PC-9 (cell line): ENCODE data around the gene ACAD10. TPM values are rescaled to one million over a fixed set of nuclear protein-coding genes. Genes with fewer than 3 reads are reported as not detected.

Experiments
- BruUV-seq: library from RNA; stranded (reverse); fragments of 400-500 nt; replicated peaks from 2 replicates; lab custom pipeline; 2021; lab: Mats Ljungman, UMichigan
- CTCF ChIA-PET: fragments of 300-600 bp; sonication (Branson Sonifier 250); formaldehyde crosslinking; loops from one replicate; lab custom pipeline; 2022; ENCODE audit warnings: antibody characterized with exemption; lab: Charles Lee
- POLR2A ChIA-PET: fragments of 300-600 bp; sonication (Branson Sonifier 250); formaldehyde crosslinking; loops from one replicate; lab custom pipeline; 2022; ENCODE audit warnings: antibody characterized with exemption; ENCODE audit not compliant: unreplicated experiment; lab: Charles Lee
- DNase-seq, 2 experiments: peaks; one replicate each; pipeline versions ENCODE4 v3.0.0 to v3.0.0-alpha.2; 2015 to 2022; ENCODE audit warnings: mixed read lengths in 1 of 2
- H2AFZ ChIP-seq: fragments of 200-600 bp; sonication (generic); 2 replicates; pipeline ENCODE4 v1.8.1; 2017; ENCODE audit warnings: antibody characterized with exemption
- H3F3A ChIP-seq: fragments of 200-600 bp; sonication (generic); 2 replicates; pipeline ENCODE4 v1.8.1; 2017; ENCODE audit warnings: antibody characterized with exemption, mild to moderate bottlenecking, low read depth; ENCODE audit not compliant: insufficient read depth
- H3K27ac ChIP-seq: fragments of 200-600 bp; sonication (generic); 2 replicates; pipeline ENCODE4 v1.6.1; 2016; ENCODE audit warnings: mixed run types
- H3K27me3 ChIP-seq: fragments of 200-600 bp; sonication (generic); 2 replicates; pipeline ENCODE4 v1.6.1; 2016; ENCODE audit warnings: low read depth, mixed run types; ENCODE audit not compliant: insufficient read depth
- H3K36me3 ChIP-seq: fragments of 200-600 bp; sonication (generic); 2 replicates; pipeline ENCODE4 v1.6.1; 2016; ENCODE audit warnings: low read depth, mixed run types
- H3K4me1 ChIP-seq: fragments of 200-600 bp; sonication (generic); replicated peaks from 2 replicates; pipeline ENCODE4 v1.6.1; 2016; ENCODE audit warnings: mixed run types; ENCODE audit not compliant: insufficient read depth
- H3K4me2 ChIP-seq: fragments of 200-600 bp; sonication (generic); 2 replicates; pipeline ENCODE4 v1.6.1; 2017; ENCODE audit warnings: mixed run types
- H3K4me3 ChIP-seq: fragments of 200-600 bp; sonication (generic); 2 replicates; pipeline ENCODE4 v1.6.1; 2016; ENCODE audit warnings: mixed run types
- H3K79me2 ChIP-seq: fragments of 200-600 bp; sonication (generic); 2 replicates; pipeline ENCODE4 v1.6.1; 2017; ENCODE audit warnings: low read depth, mixed run types
- H3K9me2 ChIP-seq: fragments of 200-600 bp; sonication (generic); 2 replicates; pipeline ENCODE4 v1.8.1; 2017; ENCODE audit warnings: mild to moderate bottlenecking; ENCODE audit not compliant: insufficient read depth
- H3K9me3 ChIP-seq: fragments of 200-600 bp; sonication (generic); 2 replicates; pipeline ENCODE4 v1.8.1; 2016; ENCODE audit warnings: low read depth; ENCODE audit not compliant: insufficient read depth
- H4K20me1 ChIP-seq: fragments of 200-600 bp; sonication (generic); 2 replicates; pipeline ENCODE4 v1.8.1; 2017; ENCODE audit not compliant: insufficient read depth
- EZH2 ChIP-seq: fragments of 200-600 bp; sonication (generic); IDR thresholded peaks from 2 replicates; pipeline ENCODE4 v1.8.0; 2017; ENCODE audit warnings: antibody characterized with exemption, low read depth
- intact Hi-C: fragments of 100-400 bp; cut with micrococcal nuclease; formaldehyde crosslinking; loops from one replicate; pipeline ENCODE4 v1.10.0; 2022; ENCODE audit not compliant: unreplicated experiment
- total RNA-seq: library from RNA; stranded (reverse); gene quantifications from 2 replicates; pipeline ENCODE4 v1.2.3, GENCODE V29; 2021
- TF ChIP-seq, protein P1 (sequence below): fragments of 200-600 bp; sonication (generic); conservative IDR thresholded peaks from 2 replicates; pipeline ENCODE4 v1.6.1; 2017; ENCODE audit warnings: mixed run types, antibody characterized with exemption, mild to moderate bottlenecking, moderate library complexity

Gene ACAD10
- total RNA-seq, 1 experiment from 2014 or later: 30.3 TPM

GRCh38 chr12:111757361-111758119 lies 71.7 kb downstream of the ACAD10 start:
- Histone ChIP-seq H2AFZ (no peak overlapping the region), H3K27me3 (no peaks in the 10 kb centered on the region), H3K9me2 (no peaks in the 10 kb centered on the region), H3K4me3 (no peak overlapping the region), H3K4me2 (no peak overlapping the region), H3K79me2 (no peaks in the 10 kb centered on the region), H4K20me1 (no peaks in the 10 kb centered on the region), H3K36me3 (no peaks in the 10 kb centered on the region), H3K27ac (no peak overlapping the region), H3K4me1 (no peaks in the 10 kb centered on the region), H3K9me3 (no peaks in the 10 kb centered on the region), H3F3A (no peaks in the 10 kb centered on the region)
- DNase-seq: no peak
- POLR2A ChIA-PET: no interaction called here
- TF ChIP-seq EZH2: no peak
- TF ChIP-seq, protein P1, sequence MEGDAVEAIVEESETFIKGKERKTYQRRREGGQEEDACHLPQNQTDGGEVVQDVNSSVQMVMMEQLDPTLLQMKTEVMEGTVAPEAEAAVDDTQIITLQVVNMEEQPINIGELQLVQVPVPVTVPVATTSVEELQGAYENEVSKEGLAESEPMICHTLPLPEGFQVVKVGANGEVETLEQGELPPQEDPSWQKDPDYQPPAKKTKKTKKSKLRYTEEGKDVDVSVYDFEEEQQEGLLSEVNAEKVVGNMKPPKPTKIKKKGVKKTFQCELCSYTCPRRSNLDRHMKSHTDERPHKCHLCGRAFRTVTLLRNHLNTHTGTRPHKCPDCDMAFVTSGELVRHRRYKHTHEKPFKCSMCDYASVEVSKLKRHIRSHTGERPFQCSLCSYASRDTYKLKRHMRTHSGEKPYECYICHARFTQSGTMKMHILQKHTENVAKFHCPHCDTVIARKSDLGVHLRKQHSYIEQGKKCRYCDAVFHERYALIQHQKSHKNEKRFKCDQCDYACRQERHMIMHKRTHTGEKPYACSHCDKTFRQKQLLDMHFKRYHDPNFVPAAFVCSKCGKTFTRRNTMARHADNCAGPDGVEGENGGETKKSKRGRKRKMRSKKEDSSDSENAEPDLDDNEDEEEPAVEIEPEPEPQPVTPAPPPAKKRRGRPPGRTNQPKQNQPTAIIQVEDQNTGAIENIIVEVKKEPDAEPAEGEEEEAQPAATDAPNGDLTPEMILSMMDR: no peak
- intact Hi-C loops: no loop called here
- no TSS peak for BruUV-seq
- CTCF ChIA-PET: interaction anchor here (0.6 kb wide), 1 partner anchor 31 kb away, joined by 5 read pairs; no protein-coding TSS in a partner anchor

- Histone ChIP-seq H3K36me3 (no peaks in the 10 kb centered on the region), H2AFZ (no peak overlapping the region), H3K4me3 (no peak overlapping the region), H3K9me2 (no peaks in the 10 kb centered on the region), H3F3A (no peaks in the 10 kb centered on the region), H3K79me2 (no peaks in the 10 kb centered on the region), H3K27ac (no peak overlapping the region), H3K4me1 (no peaks in the 10 kb centered on the region), H4K20me1 (no peaks in the 10 kb centered on the region), H3K27me3 (no peaks in the 10 kb centered on the region), H3K4me2 (no peak overlapping the region), H3K9me3 (no peaks in the 10 kb centered on the region)
- BruUV-seq: no TSS peak
- POLR2A ChIA-PET: no interaction called here
- TF ChIP-seq EZH2: no peak
- TF ChIP-seq, protein P1: no peak
- DNase-seq: peak in 1 of 2 experiments; percentile 46
- intact Hi-C loops: no loop called here
- CTCF ChIA-PET: interaction anchor here (0.6 kb wide), 1 partner anchor 30 kb away, joined by 5 read pairs; no protein-coding TSS in a partner anchor
These were observed 72.3 kb downstream of the ACAD10 start for GRCh38 chr12:111758120-111758561.

DNA sequence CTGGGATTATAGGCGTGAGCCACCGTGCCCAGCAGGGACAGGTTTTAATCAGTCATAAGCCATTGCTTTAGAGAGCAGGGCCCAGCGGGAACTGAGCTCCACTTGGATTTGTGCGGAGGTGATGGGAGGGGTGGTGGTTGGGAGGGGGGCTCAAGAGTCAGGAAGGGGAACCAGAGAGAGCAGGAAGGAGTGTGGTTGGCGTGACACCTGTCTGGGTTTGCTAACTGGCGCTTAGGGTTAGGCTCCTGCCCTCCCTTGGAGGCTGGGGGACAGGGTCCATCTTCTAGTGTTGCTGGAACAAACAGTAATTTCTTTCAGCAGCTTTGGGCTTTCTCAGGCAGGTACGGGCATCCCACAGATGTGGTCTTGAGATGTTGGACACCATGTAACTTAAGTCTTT lies 73.4 kb downstream of the ACAD10 start:
- Histone ChIP-seq H3K36me3 (no peaks in the 10 kb centered on the region), H2AFZ (no peak overlapping the region), H3K79me2 (no peaks in the 10 kb centered on the region), H3K4me1 (no peaks in the 10 kb centered on the region), H3K9me3 (no peaks in the 10 kb centered on the region), H4K20me1 (no peaks in the 10 kb centered on the region), H3K9me2 (no peaks in the 10 kb centered on the region), H3K4me3 (no peak overlapping the region), H3K27me3 (no peaks in the 10 kb centered on the region), H3F3A (0 out of 2 replicates have a peak, but pooled peaks cover 3% of the 10 kb centered on the region), H3K4me2 (no peak overlapping the region), H3K27ac (no peak overlapping the region)
- CTCF ChIA-PET: interaction anchor here (0.6 kb wide), 1 partner anchor 64 kb away, joined by 8 read pairs; no protein-coding TSS in a partner anchor
- no peak for DNase-seq
- POLR2A ChIA-PET: no interaction called here
- intact Hi-C loops: no loop called here
- TF ChIP-seq, protein P1: no peak
- no TSS peak for BruUV-seq
